ENCODE results near the gene RSPH10B. TPM values are rescaled to one million over a fixed set of nuclear protein-coding genes. Genes with fewer than 3 reads are reported as not detected.
"Not testable (repeated sequence)": the region's sequence is repeated elsewhere in the genome, so short reads cannot be mapped to it uniquely, and the experiment has no call there.

Gene RSPH10B
- total RNA-seq: 0.90 TPM in 1 of 2 replicates, not detected in the other

DNA sequence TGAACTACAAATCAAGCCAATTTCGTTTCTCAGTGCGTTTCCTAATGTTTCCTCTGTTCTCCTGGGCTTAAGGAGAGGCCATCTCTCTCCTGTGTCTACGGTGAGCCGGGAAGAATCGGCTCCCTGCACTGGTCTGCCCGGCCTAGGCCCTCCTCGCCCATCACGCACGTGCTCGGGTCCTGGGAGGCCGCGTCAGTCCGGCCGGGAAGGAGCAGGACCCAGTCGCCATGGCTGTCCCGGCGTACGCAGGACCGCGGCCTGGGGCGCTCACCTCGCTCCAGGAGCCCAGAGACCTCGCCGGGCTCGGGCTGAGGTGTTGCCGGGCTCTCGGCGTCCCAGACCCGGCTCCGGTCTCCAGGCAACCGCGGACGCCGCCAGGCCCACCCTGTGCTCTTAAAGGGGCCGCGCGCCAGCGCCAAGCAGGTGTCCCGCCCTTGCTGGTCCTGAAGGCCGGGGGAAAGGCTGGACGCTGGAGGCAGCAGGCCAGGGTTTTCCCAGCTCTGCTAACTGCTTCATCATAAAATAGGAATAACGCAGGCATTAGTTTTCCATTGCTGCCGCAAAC, at the start of gene RSPH10B:
RSPH10B (minus strand) TSS at position 343 of the 565 bp plus-strand sequence. CDS start 3,573 bp downstream, outside the sequence.
- not testable (repeated sequence) for H3K27me3 ChIP-seq (ENCODE audit: control insufficient read depth, insufficient read depth, low read length); DNase-seq (ENCODE audit: low read depth); FAIRE-seq; H3K4me3 ChIP-seq (ENCODE audit: low read depth, low read length); H3K36me3 ChIP-seq (ENCODE audit: control insufficient read depth, insufficient read depth, low read length)

- H3K36me3 ChIP-seq (ENCODE audit: control insufficient read depth, insufficient read depth, low read length): peaks cover 17% of the 10 kb centered on the region
- FAIRE-seq: no peak
These were observed 46.1 kb upstream of the RSPH10B start for GRCh38 chr7:6016653-6016966.

DNA sequence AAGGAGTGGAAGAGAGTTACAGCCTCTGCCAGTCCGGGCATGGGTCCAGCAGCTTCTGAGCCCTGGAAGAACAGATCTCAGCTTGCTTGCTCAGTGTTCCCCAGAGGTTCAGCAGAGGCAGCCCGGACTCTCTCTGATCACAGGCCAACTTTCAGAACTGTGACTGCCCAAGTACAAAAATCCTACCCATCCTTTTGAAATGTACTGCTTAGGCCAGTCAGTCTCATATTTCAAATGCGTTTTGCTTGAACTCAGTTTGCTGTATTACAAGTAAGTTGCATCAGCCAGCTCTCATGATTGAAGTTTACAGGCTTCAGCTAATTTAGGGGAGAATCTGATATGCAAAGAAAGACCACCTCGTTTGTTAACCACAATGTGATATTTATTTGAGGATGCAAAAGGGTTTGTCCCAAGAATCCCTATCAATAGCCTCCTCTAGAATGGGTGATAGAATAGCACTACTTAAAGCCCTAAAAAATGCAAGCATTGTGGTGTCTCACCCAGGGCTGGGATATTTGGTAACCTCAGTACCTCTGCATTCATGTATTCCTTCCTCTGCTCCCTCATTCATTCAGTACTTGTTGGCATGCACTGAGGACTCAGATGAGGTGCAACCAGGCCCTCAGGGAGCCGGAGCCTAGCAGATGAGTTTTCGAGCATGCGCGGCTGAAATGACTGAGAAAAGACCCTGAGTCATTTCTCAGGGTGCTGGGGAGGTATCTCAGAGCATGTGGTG, 45.6 kb upstream of the RSPH10B start:
- no peak for TF ChIP-seq CTCF (IDR thresholded peaks at IDR 0.05; ENCODE audit: insufficient read depth, low read length, severe bottlenecking)
- Histone ChIP-seq H3K27me3 (ENCODE audit: control insufficient read depth, insufficient read depth, low read length) (no peaks in the 10 kb centered on the region), H3K4me3 (ENCODE audit: low read depth, low read length) (no peak overlapping the region), H3K36me3 (ENCODE audit: control insufficient read depth, insufficient read depth, low read length) (peaks cover 13% of the 10 kb centered on the region)
- peak; percentile 40 for DNase-seq (ENCODE audit: low read depth)
- no peak for FAIRE-seq

More at GRCh38 chr7:6016653-6016966, 46.1 kb upstream of the RSPH10B start:
- TF ChIP-seq CTCF (IDR thresholded peaks at IDR 0.05; ENCODE audit: insufficient read depth, low read length, severe bottlenecking): no peak
- Histone ChIP-seq H3K27me3 (ENCODE audit: control insufficient read depth, insufficient read depth, low read length) (no peaks in the 10 kb centered on the region), H3K4me3 (ENCODE audit: low read depth, low read length) (no peak overlapping the region)
- no peak for DNase-seq (ENCODE audit: low read depth)

GRCh38 chr7:6012355-6013104, 42.0 kb upstream of the RSPH10B start:
- Histone ChIP-seq H3K27me3 (ENCODE audit: control insufficient read depth, insufficient read depth, low read length) (no peaks in the 10 kb centered on the region), H3K36me3 (ENCODE audit: control insufficient read depth, insufficient read depth, low read length) (peaks cover 8% of the 10 kb centered on the region), H3K4me3 (ENCODE audit: low read depth, low read length) (no peak overlapping the region)
- no peak for FAIRE-seq
- TF ChIP-seq CTCF (IDR thresholded peaks at IDR 0.05; ENCODE audit: insufficient read depth, low read length, severe bottlenecking): no peak
- DNase-seq (ENCODE audit: low read depth): peak; percentile 68

GRCh38 chr7:6011541-6011940, 41.1 kb upstream of the RSPH10B start:
- FAIRE-seq (no peak), DNase-seq (ENCODE audit: low read depth) (no peak)
- Histone ChIP-seq H3K27me3 (ENCODE audit: control insufficient read depth, insufficient read depth, low read length) (no peaks in the 10 kb centered on the region), H3K4me3 (ENCODE audit: low read depth, low read length) (no peak overlapping the region), H3K36me3 (ENCODE audit: control insufficient read depth, insufficient read depth, low read length) (peaks cover 1% of the 10 kb centered on the region)
- TF ChIP-seq CTCF (IDR thresholded peaks at IDR 0.05; ENCODE audit: insufficient read depth, low read length, severe bottlenecking): no peak

GRCh38 chr7:6010370-6010769, 39.9 kb upstream of the RSPH10B start:
- not testable (repeated sequence) for DNase-seq (ENCODE audit: low read depth); H3K36me3 ChIP-seq (ENCODE audit: control insufficient read depth, insufficient read depth, low read length); H3K27me3 ChIP-seq (ENCODE audit: control insufficient read depth, insufficient read depth, low read length); FAIRE-seq; H3K4me3 ChIP-seq (ENCODE audit: low read depth, low read length)
